T1000 (cell line): ENCODE measurements around the gene MAP4K2.
"Not testable (repeated sequence)": the region's sequence is repeated elsewhere in the genome, so short reads cannot be mapped to it uniquely, and the experiment has no call there.

Source experiments
- DNase-seq: peaks from one replicate; lab custom pipeline; 2025; ENCODE audit warnings: mixed read lengths; lab: John Stamatoyannopoulos, UW

The MAP4K2 gene

GRCh38 chr11:64838600-64839334 lies 35.8 kb upstream of the MAP4K2 start:
- DNase-seq: no peak

DNA sequence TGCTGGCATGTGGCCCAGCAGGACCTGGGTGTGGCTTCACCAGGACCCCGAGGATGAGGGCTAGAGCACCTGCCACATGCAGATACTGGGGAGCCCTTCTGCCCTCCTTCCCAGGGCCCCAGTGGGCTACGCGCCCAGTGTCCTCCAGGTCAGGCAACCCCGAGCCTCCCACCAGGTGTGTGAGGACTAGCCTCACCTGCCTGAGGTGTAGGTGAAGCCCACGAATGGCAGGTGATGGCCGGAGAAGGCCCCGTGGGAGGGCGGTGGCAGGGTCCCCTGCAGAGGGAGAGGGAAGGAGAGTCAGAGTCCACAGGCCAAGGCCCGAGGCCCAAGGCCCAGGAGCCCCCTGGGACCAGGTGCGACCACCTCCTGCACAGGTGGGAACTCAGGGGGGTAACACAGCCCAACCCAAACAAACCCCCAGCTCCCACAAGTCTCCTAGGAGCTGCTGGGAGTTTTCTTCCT lies 34.9 kb upstream of the MAP4K2 start:
- DNase-seq: no peak

DNA sequence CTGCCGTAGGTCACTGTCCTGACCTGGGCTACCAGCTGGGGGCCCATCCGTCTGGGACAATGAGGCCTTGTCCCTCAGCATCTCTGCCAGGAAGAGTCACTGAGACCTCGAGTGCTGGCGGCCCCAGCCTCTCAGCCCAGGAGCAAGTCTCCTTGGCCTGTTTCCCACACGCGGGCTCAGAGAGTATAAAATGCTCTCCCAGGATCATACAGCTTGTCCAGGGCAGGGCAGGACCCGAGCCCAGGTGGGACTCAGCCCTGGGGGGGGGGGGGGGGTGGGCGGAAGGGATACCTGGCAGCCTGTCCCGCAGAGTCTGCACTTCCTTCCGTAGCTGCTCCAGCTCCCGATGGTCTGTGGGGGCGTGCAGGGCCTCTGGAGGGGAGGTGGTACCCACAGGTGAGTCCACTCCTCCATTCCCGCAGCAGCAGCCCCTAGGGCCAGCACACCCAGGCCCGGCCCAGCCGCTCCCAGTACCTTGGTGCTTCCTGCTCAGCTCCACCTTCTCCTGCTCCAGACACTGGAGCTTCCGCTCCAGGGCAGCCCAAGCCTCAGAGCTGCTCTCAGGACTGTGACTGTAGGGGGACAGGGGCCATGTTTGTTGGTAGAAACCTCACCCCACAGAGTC lies 33.5 kb upstream of the MAP4K2 start:
- no peak for DNase-seq

GRCh38 chr11:64835616-64836447 lies 32.8 kb upstream of the MAP4K2 start:
- no peak for DNase-seq

- peak; percentile 39 for DNase-seq
Measured at GRCh38 chr11:64834723-64835615, 32.0 kb upstream of the MAP4K2 start.

GRCh38 chr11:64834031-64834722 lies 31.2 kb upstream of the MAP4K2 start:
- no peak for DNase-seq

- DNase-seq: no peak
Measured at GRCh38 chr11:64833509-64833908, 30.5 kb upstream of the MAP4K2 start.

DNA sequence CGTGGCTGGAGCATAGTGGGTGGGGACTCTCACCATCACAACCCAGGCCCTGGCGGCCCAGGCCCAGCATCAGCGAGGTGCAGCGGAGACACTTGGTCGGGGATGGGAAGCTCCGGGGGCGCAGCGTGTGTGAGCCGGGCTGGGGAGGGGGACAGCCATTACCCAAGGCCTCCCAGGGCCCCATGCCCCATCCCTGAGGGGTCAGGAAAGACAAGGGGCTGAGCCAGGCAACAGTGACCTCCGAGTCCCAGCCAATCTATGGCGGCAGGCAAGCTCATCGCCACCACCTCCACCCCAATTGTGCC lies 30.1 kb upstream of the MAP4K2 start:
- DNase-seq: no peak

- DNase-seq: no peak
Measured at GRCh38 chr11:64832467-64833197, 29.6 kb upstream of the MAP4K2 start.

DNA sequence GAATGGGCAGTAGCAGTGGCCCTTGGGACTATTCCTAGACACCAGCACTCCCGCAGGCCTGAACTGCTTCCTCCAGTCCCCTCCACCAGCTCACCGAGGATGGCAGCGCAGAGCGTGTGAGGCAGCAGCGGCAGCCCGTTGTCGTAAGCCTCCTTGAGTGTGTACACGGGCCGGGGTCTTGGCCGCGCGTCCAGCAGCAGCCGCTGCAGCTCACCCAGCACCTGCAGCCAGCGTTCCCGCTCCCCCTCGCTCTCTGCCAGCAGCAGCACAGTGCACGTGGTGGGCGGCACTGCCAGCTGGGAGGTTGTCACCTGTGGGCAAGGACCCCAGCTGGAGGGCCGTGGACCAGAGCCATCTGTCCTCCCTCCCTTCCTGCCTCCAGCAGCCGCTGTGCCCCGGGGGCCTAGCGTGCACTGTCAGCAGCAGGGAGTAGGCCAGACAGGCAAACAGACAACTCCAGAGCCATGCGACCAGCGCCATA lies 28.4 kb upstream of the MAP4K2 start:
- no peak for DNase-seq

DNA sequence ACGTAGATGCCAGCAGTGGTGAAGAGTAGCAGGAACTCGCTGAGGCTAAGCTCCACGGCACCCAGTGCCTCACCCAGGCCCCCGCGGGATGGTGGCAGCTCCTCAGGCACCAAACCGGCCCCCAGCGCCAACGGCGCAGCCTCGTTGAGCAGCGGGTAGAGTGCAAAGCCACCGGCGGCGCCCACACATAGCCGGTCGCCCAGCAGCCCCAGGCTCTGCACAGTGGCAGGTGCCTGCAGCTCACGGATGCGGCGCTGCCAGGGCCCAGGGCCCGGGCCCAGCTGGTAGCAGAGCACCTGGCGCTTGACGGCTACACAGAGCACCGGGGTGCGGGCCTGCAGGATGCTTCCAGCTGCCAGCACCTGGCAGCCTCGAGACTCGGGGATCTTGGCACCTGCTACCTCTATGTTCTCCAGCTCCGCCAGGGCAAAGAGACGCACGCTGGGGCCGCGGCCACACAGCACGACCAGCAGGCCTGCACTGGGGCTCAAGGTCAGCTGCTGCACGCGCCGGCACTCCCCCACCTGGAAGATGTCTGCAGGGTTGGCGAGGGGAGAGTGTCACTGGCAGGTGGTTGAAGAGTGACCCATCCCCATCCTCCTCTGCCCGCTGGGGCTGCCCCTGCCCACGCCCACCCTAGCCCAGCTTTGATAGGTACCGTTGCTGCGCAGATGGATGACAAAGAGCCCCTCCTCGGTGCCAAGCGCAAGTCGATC lies 26.7 kb upstream of the MAP4K2 start:
- DNase-seq: no peak

DNA sequence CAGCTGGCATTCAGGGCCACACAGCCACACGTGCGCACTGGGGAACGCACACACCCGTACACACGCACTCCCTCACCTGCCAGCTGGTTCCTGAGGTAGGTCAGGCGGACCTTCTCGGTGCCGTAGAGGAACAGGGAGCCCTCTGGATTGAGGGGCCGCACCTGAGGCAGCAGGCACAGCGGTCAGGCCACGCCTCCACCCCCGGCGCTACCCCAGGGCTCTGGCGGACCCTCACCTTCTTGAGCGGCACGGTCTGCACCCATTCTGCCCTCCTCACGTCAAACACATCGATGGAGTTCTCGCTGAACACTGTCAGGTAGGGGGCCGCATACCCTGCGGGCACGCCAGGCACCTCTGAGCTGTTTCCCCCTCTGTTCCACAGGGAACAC lies 24.4 kb upstream of the MAP4K2 start:
- DNase-seq: no peak

GRCh38 chr11:64826578-64827450 lies 23.8 kb upstream of the MAP4K2 start:
- DNase-seq: no peak

DNA sequence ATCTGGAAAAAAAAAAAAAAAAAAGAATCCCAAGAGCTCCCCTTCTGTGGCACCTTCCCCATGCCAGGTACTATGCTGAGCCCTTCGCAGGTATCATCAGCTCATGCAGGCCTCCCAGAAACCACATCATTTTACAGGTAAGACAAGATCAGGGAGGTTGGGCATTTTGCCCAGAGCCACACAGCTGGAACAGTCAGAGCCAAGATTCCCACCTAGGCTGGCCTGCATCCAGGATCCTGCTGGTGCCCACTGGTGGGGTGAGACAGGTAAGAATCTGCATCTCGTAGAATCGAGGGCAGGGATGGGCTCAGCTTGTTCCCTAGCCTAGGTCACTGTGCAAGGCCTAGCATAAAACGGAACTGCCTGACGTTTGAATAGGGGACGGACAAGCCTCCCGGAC lies 23.0 kb upstream of the MAP4K2 start:
- no peak for DNase-seq

DNA sequence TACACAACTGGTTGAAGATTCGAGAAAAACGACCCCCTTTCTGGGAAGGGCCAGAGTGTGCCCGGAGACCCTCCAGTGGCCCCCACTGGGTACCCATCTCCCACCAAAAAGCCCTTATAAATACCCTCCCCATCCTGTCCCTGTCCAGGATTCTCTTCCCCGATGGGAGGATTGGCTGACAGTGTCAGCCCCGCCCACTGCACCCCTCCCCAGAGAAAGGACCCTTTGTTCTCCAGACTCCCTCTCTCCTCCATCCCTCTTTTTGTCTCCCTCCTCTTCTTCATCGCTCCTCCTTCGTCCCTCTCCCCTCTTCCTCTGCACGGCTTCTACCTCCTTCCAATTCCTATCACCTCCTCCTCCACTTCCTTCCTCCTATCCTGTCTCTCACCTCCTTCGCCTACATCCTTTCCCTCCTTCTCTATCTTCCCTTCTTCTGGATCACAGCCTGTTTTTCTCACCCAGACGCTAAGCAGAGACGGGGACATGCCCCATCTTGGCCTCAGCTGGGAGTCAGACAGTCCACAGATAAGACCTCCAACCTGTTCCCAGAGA lies 20.6 kb upstream of the MAP4K2 start:
- no peak for DNase-seq

DNA sequence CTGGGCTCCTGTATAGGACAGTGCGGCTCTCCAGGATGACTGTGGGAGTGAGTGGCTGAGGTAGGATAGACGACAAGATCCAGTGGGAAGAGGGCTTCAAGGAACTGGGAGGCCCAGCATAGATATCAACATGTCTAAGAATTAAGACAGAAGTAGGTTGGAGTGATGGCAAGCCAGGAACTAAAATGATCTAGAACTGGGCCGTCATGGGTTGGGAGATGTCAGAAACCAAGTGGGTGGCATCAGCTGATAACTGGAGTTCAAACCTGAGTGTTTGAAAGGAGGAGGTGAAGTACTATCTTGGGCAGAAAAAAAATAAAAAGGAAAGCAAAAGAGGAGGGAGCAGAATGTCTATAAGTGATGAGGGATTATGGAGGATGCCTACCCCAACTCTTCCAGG lies 14.5 kb upstream of the MAP4K2 start:
- DNase-seq: no peak

DNA sequence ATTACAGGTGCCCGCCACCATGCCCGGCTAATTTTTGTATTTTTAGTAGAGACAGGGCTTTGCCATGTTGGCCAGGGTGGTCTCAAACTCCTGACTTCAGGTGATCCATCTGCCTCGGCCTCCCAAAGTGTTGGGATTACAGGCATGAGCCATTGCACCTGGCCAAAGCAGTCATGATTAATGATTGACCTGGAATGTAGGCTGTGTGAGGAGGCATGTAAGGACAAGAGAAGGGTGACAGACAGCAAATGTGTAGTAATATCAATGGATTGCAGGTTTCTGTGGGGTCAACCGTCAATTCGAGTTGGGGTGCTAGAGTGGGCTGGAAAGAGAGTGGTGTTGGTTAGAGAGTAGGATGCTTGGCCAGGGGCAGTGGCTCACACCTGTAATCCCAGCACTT lies 12.4 kb upstream of the MAP4K2 start:
- not testable (repeated sequence) for DNase-seq

GRCh38 chr11:64814712-64815187 lies 11.7 kb upstream of the MAP4K2 start:
- no peak for DNase-seq
